CD4-positive, alpha-beta T cell treated with Interleukin-17A for 4 hours (primary cell): Measurements from ENCODE around the gene NCOR1.
A peak's percentile ranks its signal among the peaks of the same experiment; 100 is the strongest.
"Not testable (repeated sequence)": the region's sequence is repeated elsewhere in the genome, so short reads cannot be mapped to it uniquely, and the experiment has no call there.

Experiments
- DNase-seq: peaks from one replicate; pipeline ENCODE4 v3.0.0-alpha.2; 2020; ENCODE audit warnings: mixed read lengths

NCOR1 gene

DNA sequence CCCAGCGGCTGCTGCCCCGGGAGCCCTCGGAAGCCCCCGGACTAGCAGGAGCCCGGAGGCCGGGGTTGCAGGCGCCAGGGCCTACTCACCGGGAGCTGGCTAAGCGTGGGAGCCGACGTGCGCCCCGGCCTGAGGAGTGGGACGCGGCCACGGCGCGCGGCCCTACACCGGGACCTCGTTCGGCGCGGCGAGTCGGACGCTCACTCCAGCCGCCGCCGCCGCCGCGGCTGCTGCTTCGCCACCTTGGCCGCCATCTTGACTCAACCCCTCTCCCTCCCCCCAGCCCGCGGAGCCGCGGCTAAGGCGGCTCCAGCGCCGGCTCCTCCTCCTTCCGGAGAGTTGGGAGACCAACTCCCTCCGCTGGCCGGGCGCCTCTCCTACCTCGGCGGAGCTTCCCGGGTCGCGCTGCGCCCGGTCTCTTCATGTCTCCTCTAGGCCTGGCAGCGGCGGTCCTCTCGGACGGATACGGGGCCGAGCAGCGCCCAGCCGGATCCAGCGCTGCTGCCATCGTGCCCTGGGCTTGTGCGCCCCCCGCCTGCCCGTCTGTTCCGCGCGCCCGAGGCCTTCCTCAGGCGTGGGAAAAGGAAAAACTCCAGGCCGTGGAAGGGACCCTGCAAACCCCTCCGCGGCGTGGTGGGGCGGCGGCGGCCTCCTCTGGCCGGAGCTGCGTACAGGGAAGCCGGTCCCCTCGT is at the start of gene NCOR1:
TSS of gene NCOR1 (minus strand) at position 262 of the 692 bp plus-strand sequence. CDS start 20,965 bp downstream, outside the sequence.
- peak; percentile 92 for DNase-seq

DNA sequence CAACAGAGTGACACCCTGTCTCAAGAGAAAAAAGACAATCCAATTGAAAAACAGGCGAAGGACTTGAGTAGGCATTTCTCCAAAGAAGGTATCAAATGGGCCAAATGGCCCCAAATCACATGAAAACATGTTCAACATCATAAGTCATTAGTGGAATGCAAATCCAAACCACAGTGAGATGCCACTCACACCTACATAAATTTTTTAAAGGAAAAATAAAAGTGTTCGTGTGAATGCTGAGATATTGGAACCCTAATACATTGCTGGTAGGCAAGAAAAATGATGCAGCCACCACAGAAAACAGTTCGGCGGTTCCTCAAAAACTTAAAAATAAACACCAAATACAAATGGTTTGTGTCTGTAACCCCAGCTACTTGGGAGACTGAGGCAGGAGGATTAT is 46.9 kb upstream of the NCOR1 start:
- DNase-seq: no peak

DNA sequence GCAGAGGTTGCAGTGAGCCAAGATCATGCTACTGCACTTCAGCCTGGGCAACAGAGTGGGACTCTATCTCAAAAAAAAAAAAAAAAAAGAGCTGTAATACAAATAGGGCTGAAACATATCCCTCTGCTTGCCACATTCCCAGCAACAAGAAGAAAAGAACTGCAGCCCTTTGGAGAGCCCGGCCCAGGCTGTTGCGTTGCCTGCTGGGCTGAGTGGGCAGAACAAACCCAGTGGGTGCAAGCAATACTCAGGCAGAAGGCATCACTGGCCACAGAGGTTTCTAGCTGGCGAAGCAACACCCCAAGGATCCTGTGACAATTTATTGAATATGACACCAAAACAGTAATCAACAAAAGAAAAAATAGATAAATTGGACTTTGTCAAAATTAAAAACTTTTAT is 45.7 kb upstream of the NCOR1 start:
- no peak for DNase-seq

DNA sequence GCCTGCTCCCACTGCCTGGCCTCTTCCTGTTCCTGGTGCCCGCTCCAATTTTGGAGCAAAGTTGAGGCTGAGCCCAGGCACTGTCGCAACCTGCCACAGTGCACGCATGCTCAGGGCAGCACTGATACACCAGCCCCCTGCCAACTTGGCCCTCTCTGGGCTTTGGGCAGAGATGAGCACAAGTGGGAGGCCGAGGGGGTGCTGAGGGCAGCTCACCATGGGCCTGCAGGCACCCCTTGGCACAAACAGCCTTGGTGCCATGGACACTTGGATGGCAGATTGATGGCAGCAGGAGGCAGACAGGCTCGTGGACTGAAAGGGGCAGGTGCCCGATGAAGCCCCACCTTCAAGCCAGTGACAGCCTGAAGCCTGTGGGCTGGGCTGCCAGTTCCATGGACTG is 44.6 kb upstream of the NCOR1 start:
- no peak for DNase-seq

DNA sequence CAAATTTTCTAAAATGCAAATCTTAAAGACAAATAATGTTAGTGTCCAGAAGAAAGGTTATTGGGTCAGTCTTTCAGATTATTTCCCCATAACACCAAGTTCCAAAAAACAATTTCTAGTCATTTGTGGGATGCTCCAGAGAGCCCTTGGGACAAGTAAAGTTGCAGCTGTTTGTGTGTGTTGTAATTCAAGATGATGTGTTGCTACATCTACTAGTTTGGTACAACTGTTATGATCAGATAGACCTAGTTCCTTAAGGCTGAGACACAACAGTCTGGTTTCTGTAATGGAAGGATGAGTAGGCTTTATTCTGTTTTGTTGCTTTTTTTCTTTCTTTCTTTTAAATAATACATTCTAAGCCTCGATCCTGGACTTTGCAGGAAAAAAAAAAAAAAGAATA is 43.6 kb upstream of the NCOR1 start:
- no peak for DNase-seq

DNA sequence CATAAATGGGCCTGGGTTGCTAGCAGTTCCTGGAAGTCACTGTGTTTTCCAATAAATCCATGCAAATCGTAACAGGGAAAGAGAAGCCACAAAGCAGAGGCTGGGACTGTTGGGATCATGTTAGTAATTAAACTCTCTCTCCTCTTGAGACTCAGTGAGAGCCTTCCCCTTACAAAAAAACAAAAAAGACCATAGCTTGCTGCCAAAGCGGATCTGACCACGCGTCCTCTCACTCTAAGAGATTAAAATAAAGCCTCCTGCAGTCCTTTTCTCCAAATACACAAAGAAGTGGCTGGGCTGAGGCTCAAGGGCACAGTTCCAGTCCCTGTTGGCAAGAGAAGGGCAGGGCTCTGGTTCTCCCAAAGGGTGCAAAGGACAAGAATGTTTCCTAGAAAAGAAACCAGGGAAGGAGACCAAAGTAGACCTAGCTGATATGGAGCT is 40.2 kb upstream of the NCOR1 start:
- DNase-seq: no peak

DNA sequence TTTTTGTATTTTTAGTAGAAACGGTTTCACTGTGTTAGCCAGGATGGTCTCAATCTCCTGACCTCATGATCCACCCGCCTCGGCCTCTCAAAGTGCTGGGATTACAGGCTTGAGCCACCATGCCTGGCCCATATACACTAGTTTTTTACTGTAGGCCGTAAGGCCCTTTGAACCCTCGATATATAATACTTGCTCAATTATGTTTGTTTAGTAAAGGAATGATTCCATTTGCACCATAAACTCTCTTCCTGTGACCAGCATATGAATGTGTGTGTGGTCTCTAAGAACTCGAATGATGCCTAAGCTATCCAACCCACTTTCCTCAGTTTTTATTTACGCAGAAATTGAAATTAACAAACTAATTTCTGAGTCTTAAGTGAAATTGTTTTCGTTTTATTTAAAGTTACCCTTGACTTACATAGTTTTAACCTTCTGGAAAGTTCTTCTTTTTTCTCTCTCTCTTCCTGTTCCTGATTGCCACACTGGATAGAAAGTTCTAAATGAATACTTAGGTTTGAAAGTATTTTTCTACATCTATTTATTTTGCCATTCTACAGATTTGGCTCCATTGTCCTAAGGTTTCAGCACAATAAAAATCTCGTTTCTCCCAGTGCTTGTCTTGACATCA is 39.6 kb upstream of the NCOR1 start:
- DNase-seq: no peak

DNA sequence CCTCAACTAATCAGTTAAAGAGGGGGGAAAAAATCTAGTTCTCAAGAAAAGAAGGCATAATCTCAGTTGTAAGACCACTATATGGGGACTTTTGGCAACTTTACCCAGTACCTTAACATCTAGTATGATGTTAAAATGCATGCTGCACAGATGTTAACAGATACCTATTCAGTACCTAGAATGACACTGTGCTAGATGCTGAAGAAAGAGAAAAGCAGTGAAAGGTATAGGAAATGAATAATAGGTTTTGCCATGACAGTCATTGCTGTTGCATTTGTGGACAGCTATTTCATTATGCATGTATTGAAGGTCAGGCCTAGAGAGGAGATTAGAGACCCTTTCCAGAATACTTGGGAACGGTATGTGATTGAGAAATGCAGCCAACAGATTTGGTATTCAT is 36.2 kb upstream of the NCOR1 start:
- no peak for DNase-seq

DNA sequence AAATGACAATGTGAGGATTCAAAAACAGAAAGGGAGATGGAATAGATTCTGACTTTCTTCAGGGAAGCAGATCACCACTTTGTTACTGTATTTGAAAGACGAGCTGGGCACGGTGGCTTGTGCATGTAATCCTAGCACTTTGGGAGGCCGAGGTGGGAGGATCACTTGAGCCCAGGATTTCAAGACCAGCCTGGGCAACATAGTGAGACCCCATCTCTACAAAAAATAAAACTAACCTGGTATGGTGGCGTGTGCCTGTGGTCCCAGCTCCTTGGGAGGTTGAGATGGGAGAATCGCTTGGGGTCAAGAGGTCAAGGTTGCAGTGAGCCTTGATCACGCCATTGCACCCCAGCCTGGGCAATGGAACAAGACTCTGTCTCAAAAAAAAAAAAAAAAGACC is 35.7 kb upstream of the NCOR1 start:
- DNase-seq: no peak

DNA sequence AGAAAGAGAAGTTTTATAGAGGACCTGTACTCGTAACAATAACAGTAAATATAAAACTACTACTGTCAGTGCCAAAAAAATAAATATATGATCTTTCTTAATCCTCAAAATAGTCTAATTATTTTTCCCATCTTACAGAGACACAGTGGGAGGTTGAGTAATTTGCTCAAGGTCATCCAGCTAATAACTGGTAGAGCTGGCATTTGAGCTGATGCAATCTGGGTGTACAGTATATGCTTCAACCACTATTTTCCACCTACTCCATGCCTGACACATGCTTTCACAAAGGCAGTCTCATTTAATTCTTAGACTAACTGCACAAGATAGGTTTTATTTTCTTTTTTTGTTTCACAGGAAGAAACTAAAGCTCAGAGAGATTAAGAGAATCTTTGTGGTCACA is 35.3 kb upstream of the NCOR1 start:
- DNase-seq: no peak

DNA sequence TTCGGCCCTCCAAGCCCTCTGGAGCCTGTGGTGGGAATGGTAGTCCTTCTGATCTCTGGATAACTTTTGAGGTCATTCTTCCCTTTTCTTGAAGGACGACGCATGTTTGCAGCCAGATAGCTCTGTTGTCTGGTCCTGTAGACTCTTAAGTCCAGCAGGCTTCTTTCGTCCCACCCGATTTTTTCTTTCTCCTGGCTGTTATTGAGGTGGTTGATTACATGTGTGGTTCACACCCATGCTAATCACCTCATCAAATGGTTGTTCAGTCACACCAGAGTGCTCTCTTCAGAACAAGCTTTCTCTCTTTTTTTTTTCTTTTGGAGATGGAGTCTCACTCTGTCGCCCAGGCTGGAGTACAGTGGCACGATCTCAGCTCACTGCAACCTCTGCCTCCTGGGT is 32.3 kb upstream of the NCOR1 start:
- DNase-seq: no peak

DNA sequence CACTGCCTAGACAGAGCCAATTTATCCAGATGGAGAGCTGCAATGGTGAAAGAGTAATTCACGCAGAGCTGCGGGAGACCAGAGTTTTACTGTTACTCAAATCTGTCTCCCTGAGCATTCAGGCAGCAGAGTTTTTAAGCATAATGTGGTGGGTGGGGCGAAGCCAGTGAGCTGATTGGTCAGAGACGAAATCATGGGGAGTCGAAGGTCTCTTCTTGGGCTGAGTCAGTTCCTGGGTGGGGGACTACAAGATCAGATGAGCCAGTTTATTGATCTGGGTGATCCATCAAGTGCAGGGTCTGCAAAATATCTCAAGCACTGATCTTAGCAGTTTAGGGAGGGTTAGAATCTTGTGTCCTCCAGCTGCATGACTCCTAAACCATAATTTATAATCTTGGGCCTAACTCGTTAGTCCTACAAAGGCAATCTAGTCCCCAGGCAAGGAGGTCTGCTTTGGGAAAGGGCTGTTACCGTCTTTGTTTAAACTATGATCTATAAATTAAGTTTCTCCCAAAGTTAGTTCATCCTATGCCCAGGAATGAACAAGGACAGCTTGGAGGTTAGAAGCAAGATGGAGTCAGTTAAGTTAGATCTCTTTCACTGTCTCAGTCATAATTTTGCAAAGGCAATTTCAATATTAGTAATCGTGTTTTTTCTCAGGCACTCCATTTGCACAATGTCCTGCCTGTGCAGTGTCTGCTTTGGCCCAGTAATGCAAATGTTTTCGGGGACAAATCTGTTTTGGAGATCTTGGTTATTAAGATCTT is 28.6 kb upstream of the NCOR1 start:
- DNase-seq: no peak

DNA sequence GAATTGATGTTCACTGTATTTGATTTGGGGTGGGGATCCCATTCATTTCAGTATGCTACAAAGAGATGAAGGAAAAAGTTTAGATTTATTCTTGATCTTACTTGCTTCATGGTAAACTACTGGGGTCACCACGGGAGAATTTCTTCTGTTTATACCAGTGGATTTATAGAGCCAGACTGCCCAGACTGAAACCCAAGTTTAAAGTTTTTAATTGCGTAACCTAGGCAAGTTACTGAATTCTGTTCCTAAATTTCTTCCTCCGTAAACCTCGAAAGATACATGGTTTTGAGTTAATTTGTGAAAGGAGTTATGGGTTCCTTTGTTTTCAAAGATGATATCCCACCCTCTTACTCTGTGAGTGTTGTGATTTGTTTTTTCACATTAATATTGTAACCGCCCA is 28.1 kb upstream of the NCOR1 start:
- DNase-seq: no peak

DNA sequence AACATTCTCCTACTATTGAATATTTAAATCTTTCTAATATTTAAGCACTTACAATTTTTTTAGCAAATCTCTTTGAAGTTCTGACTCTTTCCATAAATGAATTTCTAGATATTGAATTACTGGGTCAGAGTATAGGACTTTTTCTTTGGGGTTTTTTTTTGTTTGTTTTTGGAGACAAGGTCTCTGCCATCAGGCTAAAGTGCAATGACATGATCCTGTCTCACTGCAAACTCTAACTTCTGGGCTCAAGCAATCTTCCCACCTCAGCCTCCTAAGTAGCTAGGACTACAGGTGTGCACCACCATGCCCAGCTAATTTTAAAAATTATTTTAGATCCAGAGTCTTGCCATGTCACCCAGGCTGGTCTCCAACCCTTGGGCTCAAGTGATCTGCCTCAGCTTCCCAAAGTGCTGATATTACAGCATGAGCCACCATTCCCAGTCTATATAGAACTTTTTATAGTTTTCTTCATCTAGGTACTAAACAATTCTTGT is 26.6 kb upstream of the NCOR1 start:
- DNase-seq: no peak

DNA sequence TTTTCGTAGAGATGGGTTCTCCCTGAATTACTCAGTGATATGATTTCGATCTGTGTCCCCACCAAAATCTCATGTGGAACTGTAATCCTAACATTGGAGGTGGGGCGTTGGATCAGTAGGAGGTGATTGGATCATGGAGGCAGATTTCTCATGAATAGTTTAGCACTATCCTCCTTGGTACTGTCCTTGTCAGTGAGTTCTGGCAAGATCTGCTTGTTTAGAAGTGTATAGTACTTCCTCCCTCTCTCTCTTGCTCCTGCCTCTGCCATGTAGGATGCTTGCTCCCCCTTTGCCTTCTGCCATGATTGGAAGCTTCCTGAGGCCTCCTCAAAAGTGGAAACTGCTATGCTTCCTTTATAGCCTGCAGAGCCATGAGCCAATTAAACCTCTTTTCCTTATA is 24.6 kb upstream of the NCOR1 start:
- DNase-seq: no peak

DNA sequence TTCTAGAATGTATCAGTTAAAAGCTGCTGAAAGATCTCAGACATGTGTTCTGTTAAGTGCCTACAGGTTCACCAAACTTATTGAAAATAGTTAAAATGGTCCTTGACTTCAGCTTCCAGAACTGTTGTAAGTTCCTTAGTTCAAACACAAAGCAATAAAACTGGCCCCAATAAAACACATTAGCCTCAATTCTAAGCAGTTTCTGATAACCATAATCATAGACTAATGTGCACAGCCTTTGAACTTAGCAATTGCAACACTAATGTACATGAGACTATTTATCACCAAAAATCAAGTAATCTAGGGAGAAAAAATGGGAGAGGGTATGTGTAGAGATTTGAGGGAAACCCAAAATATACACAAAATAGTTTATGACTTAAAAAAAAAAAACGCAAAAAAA is 17.1 kb upstream of the NCOR1 start:
- DNase-seq: no peak

DNA sequence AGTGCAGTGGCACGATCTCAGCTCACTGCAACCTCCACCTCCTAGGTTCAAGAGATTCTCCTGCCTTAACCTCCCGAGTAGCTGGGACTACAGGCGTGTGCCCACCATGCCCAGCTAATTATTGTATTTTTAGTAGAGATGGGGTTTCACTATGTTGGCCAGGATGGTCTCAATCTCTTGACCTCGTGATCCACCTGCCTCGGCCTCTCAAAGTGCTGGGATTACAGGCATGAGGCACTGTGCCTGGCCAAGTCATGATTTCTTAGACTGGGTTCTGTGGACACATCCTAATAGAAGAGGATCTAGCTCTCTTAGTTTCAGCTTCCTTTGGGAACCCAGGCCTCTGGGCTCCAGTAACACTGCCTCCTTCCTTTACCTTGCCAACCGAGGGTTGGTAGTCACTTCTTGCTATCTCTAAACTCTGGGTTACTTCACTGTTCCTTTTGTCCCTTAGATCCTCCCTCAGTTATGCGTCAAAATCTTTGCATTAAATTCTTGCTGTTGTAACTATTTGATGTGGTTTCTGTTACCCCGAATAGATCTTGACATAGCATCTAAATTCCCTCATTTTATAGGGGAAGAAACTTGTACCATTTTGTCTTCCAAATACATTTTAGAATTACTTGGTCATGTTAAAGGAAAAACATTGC is 14.7 kb upstream of the NCOR1 start:
- DNase-seq: not testable (repeated sequence)

DNA sequence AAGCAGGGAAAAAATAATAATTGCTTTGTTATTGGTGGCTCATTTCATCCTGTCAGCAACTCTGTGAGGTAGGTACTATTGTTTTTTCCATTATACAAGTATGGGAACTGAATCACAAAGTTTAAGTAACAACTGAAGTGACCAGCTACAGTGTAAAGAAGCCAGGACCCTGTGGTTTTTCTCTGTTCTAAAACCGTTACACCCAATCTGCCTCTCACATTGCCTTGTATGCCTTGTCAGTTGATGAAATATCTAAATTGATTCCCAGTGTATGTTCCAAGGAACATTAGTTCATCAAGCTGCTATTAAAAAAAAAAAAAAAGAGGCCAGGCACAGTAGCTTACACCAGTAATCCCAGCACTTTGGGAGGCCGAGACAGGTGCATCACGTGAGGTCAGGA is 7.1 kb upstream of the NCOR1 start:
- DNase-seq: no peak

DNA sequence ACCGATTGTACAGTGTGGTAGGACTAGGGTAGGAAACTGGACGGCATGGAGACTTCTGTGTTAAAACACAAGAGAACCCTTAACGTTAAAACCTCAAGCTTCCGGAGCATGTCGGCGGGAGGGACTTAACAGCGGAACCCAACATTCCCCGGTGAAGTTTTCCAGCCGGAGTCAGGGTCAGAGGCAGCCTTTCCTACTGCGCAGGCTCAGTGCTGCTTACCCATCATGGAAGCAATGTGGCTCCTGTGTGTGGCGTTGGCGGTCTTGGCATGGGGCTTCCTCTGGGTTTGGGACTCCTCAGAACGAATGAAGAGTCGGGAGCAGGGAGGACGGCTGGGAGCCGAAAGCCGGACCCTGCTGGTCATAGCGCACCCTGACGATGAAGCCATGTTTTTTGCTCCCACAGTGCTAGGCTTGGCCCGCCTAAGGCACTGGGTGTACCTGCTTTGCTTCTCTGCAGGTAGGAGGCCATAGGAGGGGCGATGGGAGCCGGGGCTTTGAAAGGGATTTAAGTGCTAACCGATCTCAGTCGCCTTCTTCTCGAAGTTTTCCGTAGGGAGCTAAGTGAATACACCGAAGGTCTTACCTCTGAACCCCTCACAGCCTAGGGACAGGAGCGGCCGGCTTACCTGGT is 1.8 kb upstream of the NCOR1 start, which contains the start of gene PIGL:
TSS of gene PIGL (plus strand) at position 209 of the 634 bp plus-strand sequence. CDS start at position 226, 17 bp downstream.
- DNase-seq: peak; percentile 91

DNA sequence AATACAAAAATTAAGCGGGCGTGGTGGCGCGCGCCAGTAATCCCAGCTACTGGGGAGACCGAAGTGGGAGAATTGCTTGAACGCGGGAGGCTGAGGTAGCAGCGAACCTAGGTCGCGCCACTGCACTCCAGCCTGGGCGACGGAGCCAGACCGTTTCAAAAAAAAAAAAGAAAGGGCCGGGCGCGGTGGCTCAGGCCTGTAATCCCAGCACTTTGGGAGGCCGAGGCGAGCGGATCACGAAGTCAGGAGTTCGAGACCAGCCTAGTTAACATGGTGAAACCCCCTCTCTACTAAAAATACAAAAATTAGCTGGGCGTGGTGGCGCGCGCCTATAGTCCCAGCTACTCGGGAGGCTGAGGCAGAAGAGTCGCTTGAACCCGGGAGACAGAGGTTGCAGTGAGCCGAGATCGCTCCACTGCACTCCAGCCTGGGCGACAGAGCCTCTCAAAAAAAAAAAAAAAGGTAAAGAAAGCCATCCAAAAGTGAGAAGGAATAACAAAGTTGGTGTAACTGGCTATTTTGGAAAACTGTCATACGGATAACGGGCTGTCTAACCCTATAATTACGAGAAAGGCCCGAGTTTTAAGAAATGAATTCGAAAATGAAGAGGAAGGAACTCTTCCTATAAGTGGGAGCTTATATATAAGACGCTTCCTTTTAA is 1.1 kb upstream of the NCOR1 start:
- not testable (repeated sequence) for DNase-seq

DNA sequence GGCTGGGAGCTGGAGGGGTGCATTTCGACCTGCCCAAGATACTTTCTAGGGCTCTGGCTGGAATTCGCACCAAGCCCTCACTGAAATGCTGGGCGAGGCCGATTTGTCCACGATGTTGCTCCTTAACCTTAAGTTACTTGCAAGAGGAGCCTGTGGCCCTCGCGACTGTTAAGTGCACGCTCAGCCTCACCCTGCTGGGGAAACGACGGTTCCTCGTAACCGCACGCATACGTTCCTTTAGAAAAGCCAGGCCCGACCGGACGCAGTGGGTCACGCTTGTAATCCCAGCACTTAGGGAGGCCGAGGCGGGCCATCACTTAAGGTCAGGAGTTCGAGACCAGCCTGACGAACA is 607 bp upstream of the NCOR1 start:
- DNase-seq: no peak

DNA sequence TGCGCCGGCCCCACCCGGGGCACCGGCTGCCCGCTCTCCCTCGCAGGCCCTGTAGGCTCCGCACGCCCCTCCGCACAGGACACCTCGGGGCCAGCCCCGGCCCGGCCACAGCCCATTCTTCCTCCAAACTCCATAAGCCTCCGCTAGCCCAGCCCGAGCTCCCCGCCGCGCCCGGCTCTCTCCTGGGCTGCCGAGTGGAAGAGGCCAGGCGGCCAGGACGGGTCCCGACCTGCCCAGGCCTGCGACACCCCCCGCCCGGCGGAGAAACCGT is 397 bp downstream of the NCOR1 start:
- DNase-seq: peak; percentile 40
